Mesangial cell (primary cell): ENCODE results near the gene ZFYVE16. TPM values are rescaled to one million over a fixed set of nuclear protein-coding genes. Genes with fewer than 3 reads are reported as not detected.

Experiments
- total RNA-seq: library from RNA; depleted of rRNA; stranded (reverse); fragments of >200 nt; gene quantifications from 2 replicates; pipeline ENCODE4 v1.2.3, GENCODE V29; 2015

The ZFYVE16 gene
- 12.7 and 17.2 TPM in 2 replicates for total RNA-seq

DNA sequence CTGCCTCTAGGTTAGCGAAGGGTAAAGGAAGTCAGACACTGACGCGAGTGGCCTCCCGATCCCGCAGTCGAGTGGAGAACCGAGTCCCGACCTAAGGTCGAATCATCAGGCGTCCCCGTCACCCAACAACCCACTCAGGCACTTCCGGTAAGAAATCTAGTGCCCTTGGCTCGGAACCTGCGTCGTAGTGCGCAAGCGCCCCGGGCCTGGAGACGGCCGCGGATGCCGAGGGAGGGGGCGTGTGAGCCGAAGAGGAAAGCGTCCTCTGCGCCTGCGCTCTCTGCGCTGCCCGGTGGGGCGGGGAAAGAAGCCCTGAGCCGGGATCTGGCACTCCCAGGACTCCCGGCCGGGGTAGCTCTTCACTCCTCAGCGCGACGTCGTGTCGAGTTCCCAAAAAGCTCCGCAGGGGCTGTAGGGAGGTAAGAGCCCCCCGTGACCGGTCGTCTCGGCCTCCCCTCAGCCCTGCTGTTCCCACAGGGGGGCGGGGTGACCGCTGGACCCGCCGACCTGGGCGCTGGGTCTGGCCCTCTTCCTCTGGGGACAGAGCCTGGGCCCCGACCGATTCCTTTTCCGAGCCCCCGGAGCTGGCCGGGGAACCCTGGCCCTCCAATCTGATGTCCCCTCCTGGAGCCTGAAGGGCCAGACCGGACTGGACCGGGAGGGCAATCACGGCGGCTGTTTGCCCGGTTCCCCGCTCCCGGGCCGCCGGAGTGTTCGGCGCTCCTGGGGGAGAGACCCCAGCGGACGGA is at the start of gene ZFYVE16:
ZFYVE16 (plus strand) TSS at position 330 of the 749 bp plus-strand sequence. CDS start 26,084 bp downstream, outside the sequence.

DNA sequence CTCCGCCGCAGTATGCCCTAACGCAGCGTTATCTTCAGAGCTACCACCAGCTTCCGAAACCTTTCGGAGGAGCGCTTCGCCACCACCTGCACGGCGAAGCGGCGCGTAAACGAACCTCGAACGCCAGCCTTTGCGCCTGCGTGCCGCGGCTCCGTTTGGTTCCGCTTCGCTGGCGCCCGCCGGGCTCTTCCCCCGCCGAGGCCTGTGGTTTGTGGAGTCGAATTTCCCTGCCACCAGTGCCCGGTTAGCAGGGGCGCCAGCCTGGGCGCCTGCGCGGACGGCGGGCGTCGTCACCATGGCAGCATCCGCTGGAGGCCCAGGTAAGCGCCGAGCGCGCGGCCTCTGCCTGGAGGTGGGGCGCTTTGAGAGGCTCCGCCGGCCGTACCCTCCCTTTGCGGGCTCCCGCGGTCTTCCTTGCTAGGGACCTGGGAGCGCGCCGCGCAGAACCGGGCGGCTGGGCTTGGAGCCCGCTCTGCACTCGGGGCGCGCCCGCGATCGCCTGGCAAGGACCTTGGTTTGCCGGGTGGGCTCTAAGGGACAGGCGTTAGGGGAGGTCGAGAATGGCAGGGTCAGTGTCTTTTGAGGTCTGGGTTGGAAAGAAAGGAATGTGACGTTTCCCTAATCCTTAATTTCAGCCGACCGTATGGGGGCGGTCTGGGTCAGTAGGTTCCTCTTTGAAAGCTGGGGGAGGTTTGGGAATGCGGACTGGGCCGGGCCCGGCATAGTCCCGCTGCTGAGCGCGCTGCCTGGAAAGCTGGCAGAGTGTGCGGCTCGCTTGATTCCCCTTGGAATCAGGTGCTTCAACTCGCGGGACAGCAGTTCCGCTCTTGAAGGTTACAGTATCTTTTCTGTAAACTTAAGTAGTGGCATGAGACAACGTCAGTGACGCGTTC is 80.2 kb downstream of the ZFYVE16 start, which contains the start of gene FAM151B:
FAM151B (plus strand) TSS at position 272 of the 893 bp plus-strand sequence; CDS start at position 296, 24 bp downstream.

Other genes with a start within 250 kb of the ZFYVE16 start
- 10.6 and 24.1 TPM in 2 replicates for gene SERINC5, start 152.0 kb upstream of the ZFYVE16 start, total RNA-seq
- not detected in 2 replicates for gene SPZ1, start 88.1 kb upstream of the ZFYVE16 start, total RNA-seq
- gene FAM151B, start 80.0 kb downstream of the ZFYVE16 start, total RNA-seq, result 0.16 and 0.89 TPM in 2 replicates
- gene ANKRD34B, start 162.2 kb downstream of the ZFYVE16 start, total RNA-seq, result 0.33 and 1.5 TPM in 2 replicates
- gene MSH3, start 246.6 kb downstream of the ZFYVE16 start, total RNA-seq, result 9.1 and 10.6 TPM in 2 replicates
- 6.3 and 46.3 TPM in 2 replicates for gene DHFR, start 246.9 kb downstream of the ZFYVE16 start, total RNA-seq